HEK293T (cell line): ENCODE results near the gene FGFBP3.

Source experiments
- ARNT ChIP-seq: fragments of 450-650 bp; IDR thresholded peaks from 2 replicates; pipeline ENCODE4 v1.6.1; 2017; ENCODE audit warnings: mild to moderate bottlenecking
- BHLHE40 ChIP-seq: fragments of 450-650 bp; IDR thresholded peaks from 2 replicates; pipeline ENCODE4 v1.6.1; 2016; ENCODE audit warnings: mild to moderate bottlenecking, moderate library complexity, borderline replicate concordance
- CTBP1 ChIP-seq: fragments of 450-650 bp; IDR thresholded peaks from 2 replicates; pipeline ENCODE4 v1.6.1; 2016; ENCODE audit warnings: borderline replicate concordance
- ELF4 ChIP-seq: fragments of 450-650 bp; IDR thresholded peaks from 2 replicates; pipeline ENCODE4 v1.6.1; 2017; ENCODE audit warnings: antibody characterized with exemption
- FOXA1 ChIP-seq: fragments of 450-650 bp; IDR thresholded peaks from 2 replicates; pipeline ENCODE4 v1.6.1; 2016; ENCODE audit warnings: mild to moderate bottlenecking
- FOXK2 ChIP-seq: fragments of 450-650 bp; IDR thresholded peaks from 2 replicates; pipeline ENCODE4 v1.6.1; 2016; ENCODE audit warnings: mild to moderate bottlenecking
- FOXM1 ChIP-seq: fragments of 450-650 bp; IDR thresholded peaks from 2 replicates; pipeline ENCODE4 v1.6.1; 2017; ENCODE audit warnings: mild to moderate bottlenecking, borderline replicate concordance
- HDGF ChIP-seq: fragments of 450-650 bp; IDR thresholded peaks from 2 replicates; pipeline ENCODE4 v1.6.1; 2017; ENCODE audit warnings: antibody characterized with exemption, borderline replicate concordance
- L3MBTL2 ChIP-seq: fragments of 450-650 bp; conservative IDR thresholded peaks from 2 replicates; pipeline ENCODE4 v1.6.1; 2016; ENCODE audit warnings: mild to moderate bottlenecking
- LEF1 ChIP-seq: fragments of 450-650 bp; IDR thresholded peaks from 2 replicates; pipeline ENCODE4 v1.6.1; 2017; ENCODE audit warnings: mild to moderate bottlenecking, borderline replicate concordance
- NFRKB ChIP-seq: fragments of 450-650 bp; IDR thresholded peaks from 2 replicates; pipeline ENCODE4 v1.6.1; 2016; ENCODE audit warnings: mild to moderate bottlenecking, moderate library complexity
- SUZ12 ChIP-seq: fragments of 450-650 bp; IDR thresholded peaks from 2 replicates; pipeline ENCODE4 v1.6.1; 2016; ENCODE audit warnings: mild to moderate bottlenecking

- no peak for TF ChIP-seq FOXM1
- no peak for TF ChIP-seq SUZ12
- TF ChIP-seq ARNT, result no peak
- TF ChIP-seq FOXK2, result no peak
- TF ChIP-seq CTBP1, result no peak; the same call in 1 of the 2 replicates
- peak; percentile 93 for TF ChIP-seq L3MBTL2
- TF ChIP-seq FOXA1, result no peak
- no peak for TF ChIP-seq NFRKB
- TF ChIP-seq HDGF, result no peak
- no peak for TF ChIP-seq LEF1
- no peak for TF ChIP-seq BHLHE40
- no peak for TF ChIP-seq ELF4
Measured at GRCh38 chr10:91908337-91909116, 759 bp downstream of the FGFBP3 start.
